H1 (cell line): ENCODE results near the gene AUH. TPM values are rescaled to one million over a fixed set of nuclear protein-coding genes. Genes with fewer than 3 reads are reported as not detected.

Experiments used
- CTCF ChIA-PET: fragments of 300-600 bp; sonication (Branson Sonifier 250); formaldehyde crosslinking; loops from one replicate; lab custom pipeline; 2021; ENCODE audit not compliant: partially characterized antibody; lab: Charles Lee
- POLR2A ChIA-PET: fragments of 300-600 bp; sonication (Branson Sonifier 250); formaldehyde crosslinking; loops from one replicate; lab custom pipeline; 2021; ENCODE audit warnings: inconsistent platforms; ENCODE audit not compliant: partially characterized antibody; lab: Charles Lee
- DNase-seq, 2 experiments: peaks; one replicate each; pipeline versions ENCODE4 v3.0.0 to v3.0.0-alpha.2; 2010 to 2022; ENCODE audit warnings: low spot score in 2 of 2, low read depth in 1 of 2, mixed read lengths in 1 of 2
- FAIRE-seq: peaks from 2 replicates; lab custom pipeline; 2011; peaks lifted over from hg19 to GRCh38; lab: Jason Lieb, UNC
- H2AFZ ChIP-seq: 2 replicates; pipeline ENCODE4 v1.8.1; 2012; ENCODE audit warnings: low read length, inconsistent platforms
- H2AK5ac ChIP-seq: 2 replicates; pipeline ENCODE4 v1.6.1; 2013; ENCODE audit warnings: low read depth, low read length
- H2BK120ac ChIP-seq: replicated peaks from 2 replicates; pipeline ENCODE3; 2013; ENCODE audit warnings: low read depth, low read length, inconsistent platforms
- H2BK12ac ChIP-seq: 2 replicates; pipeline ENCODE4 v1.6.1; 2013; ENCODE audit warnings: low read depth, low read length
- H2BK15ac ChIP-seq: 2 replicates; pipeline ENCODE4 v1.6.1; 2013; ENCODE audit warnings: low read length
- H2BK20ac ChIP-seq: 2 replicates; pipeline ENCODE4 v1.6.1; 2013; ENCODE audit warnings: low read length
- H2BK5ac ChIP-seq: 2 replicates; pipeline ENCODE4 v1.6.1; 2013; ENCODE audit warnings: low read depth, low read length
- H3K14ac ChIP-seq: 2 replicates; pipeline ENCODE4 v1.6.1; 2013; ENCODE audit warnings: inconsistent platforms; ENCODE audit not compliant: insufficient read length
- H3K18ac ChIP-seq: 2 replicates; pipeline ENCODE4 v1.6.1; 2013; ENCODE audit warnings: low read length; ENCODE audit errors: extremely low read depth
- H3K23ac ChIP-seq: 2 replicates; pipeline ENCODE4 v1.6.1; 2013; ENCODE audit warnings: inconsistent platforms; ENCODE audit not compliant: insufficient read length
- H3K23me2 ChIP-seq: 2 replicates; pipeline ENCODE4 v1.6.1; 2013; ENCODE audit warnings: low read depth, low read length
- H3K27ac ChIP-seq: 2 replicates; pipeline ENCODE4 v1.6.1; 2011; ENCODE audit warnings: low read depth, low read length, inconsistent platforms
- H3K27me3 ChIP-seq, 4 experiments: replicated peaks in 1 of 4; 1 replicate in 1 of 4; 2 replicates in 3 of 4; pipeline versions ENCODE4 v1.6.1 to v1.8.1; 2011 to 2013; ENCODE audit warnings: low read length in 3 of 4, mild to moderate bottlenecking in 3 of 4, inconsistent platforms in 2 of 4, mixed read lengths in 2 of 4, moderate library complexity in 1 of 4; ENCODE audit not compliant: control insufficient read depth in 3 of 4, insufficient read depth in 3 of 4; ENCODE audit errors: extremely low read depth in 1 of 4
- H3K36me3 ChIP-seq, 4 experiments: 2 replicates each; pipeline versions ENCODE4 v1.6.1 to v1.8.1; 2011 to 2013; ENCODE audit warnings: mild to moderate bottlenecking in 4 of 4, low read length in 3 of 4, moderate library complexity in 2 of 4, control low read depth in 1 of 4, inconsistent platforms in 1 of 4; ENCODE audit not compliant: insufficient read depth in 4 of 4, control insufficient read depth in 2 of 4
- H3K4ac ChIP-seq: replicated peaks from 2 replicates; pipeline ENCODE3; 2013; ENCODE audit warnings: low read length, low read depth, mixed read lengths, inconsistent platforms; ENCODE audit not compliant: insufficient read length
- H3K4me1 ChIP-seq, 4 experiments: replicated peaks in 1 of 4; 1 replicate in 1 of 4; 2 replicates in 3 of 4; pipeline versions ENCODE4 v1.6.1 to v1.8.1; 2011 to 2013; ENCODE audit warnings: low read length in 3 of 4, inconsistent platforms in 2 of 4, mixed read lengths in 1 of 4; ENCODE audit not compliant: insufficient read depth in 4 of 4, control insufficient read depth in 3 of 4
- H3K4me2 ChIP-seq, 2 experiments: 2 replicates each; pipeline versions ENCODE4 v1.6.1 to v1.8.1; 2011 to 2013; ENCODE audit warnings: low read depth in 2 of 2, low read length in 2 of 2, control low read depth in 1 of 2, inconsistent platforms in 1 of 2, mild to moderate bottlenecking in 1 of 2; ENCODE audit not compliant: insufficient read depth in 1 of 2
- H3K4me3 ChIP-seq, 4 experiments: fragments of 200-600, 300-600 bp in 1 of 4; sonication (generic), shearing (Covaris generic), sonication (Bioruptor Twin) in 1 of 4; 2 replicates each; pipeline versions ENCODE4 v1.5.1 to v1.8.1; 2011 to 2016; ENCODE audit warnings: low read length in 4 of 4, low read depth in 3 of 4, control low read depth in 2 of 4, inconsistent platforms in 2 of 4, mild to moderate bottlenecking in 2 of 4, mixed read lengths in 1 of 4, moderate library complexity in 1 of 4; ENCODE audit not compliant: insufficient read depth in 2 of 4; ENCODE audit errors: extremely low read depth in 1 of 4
- H3K56ac ChIP-seq: replicated peaks from 2 replicates; pipeline ENCODE3; 2013; ENCODE audit warnings: low read depth, mild to moderate bottlenecking, mixed read lengths, low read length, inconsistent platforms; ENCODE audit not compliant: insufficient read length
- H3K79me1 ChIP-seq: 2 replicates; pipeline ENCODE4 v1.6.1; 2013; ENCODE audit warnings: low read depth, low read length, control low read depth
- H3K79me2 ChIP-seq, 2 experiments: 2 replicates each; pipeline versions ENCODE4 v1.6.1 to v1.8.1; 2012 to 2013; ENCODE audit warnings: low read length in 2 of 2, mild to moderate bottlenecking in 2 of 2, inconsistent platforms in 1 of 2; ENCODE audit not compliant: insufficient read depth in 2 of 2, control insufficient read depth in 1 of 2
- H3K9ac ChIP-seq, 4 experiments: replicated peaks in 1 of 4; 1 replicate in 1 of 4; 2 replicates in 3 of 4; pipeline versions ENCODE4 v1.6.1 to v1.8.1; 2011 to 2013; ENCODE audit warnings: low read depth in 3 of 4, low read length in 3 of 4, control low read depth in 2 of 4, mild to moderate bottlenecking in 2 of 4, moderate library complexity in 2 of 4, inconsistent platforms in 1 of 4; ENCODE audit errors: extremely low read depth in 1 of 4
- H3K9me3 ChIP-seq, 2 experiments: 2 replicates each; pipeline versions ENCODE4 v1.6.1 to v1.8.1; 2012 to 2013; ENCODE audit warnings: mild to moderate bottlenecking in 2 of 2, moderate library complexity in 2 of 2, control low read depth in 1 of 2, inconsistent platforms in 1 of 2, low read depth in 1 of 2, low read length in 1 of 2, mixed read lengths in 1 of 2; ENCODE audit not compliant: insufficient read depth in 2 of 2
- H4K20me1 ChIP-seq, 2 experiments: replicated peaks in 1 of 2; 2 replicates each; pipeline versions ENCODE3 to v1.8.1; 2011 to 2013; ENCODE audit warnings: inconsistent platforms in 2 of 2, low read length in 2 of 2, mild to moderate bottlenecking in 1 of 2; ENCODE audit not compliant: insufficient read depth in 2 of 2, control insufficient read depth in 1 of 2
- H4K5ac ChIP-seq: 2 replicates; pipeline ENCODE4 v1.6.1; 2013; ENCODE audit warnings: low read length, low read depth, mixed read lengths, inconsistent platforms; ENCODE audit not compliant: insufficient read length
- H4K8ac ChIP-seq: 2 replicates; pipeline ENCODE4 v1.8.0; 2013; ENCODE audit warnings: mild to moderate bottlenecking, moderate library complexity, low read length, inconsistent platforms; ENCODE audit not compliant: insufficient read depth; ENCODE audit errors: extremely low read depth
- H4K91ac ChIP-seq: replicated peaks from 2 replicates; pipeline ENCODE3; 2013; ENCODE audit warnings: low read length, mixed read lengths, inconsistent platforms; ENCODE audit not compliant: insufficient read length
- BCL11A ChIP-seq, 2 experiments: IDR thresholded peaks; one replicate each; pipeline ENCODE4 v1.6.1; 2011; ENCODE audit warnings: low read depth in 2 of 2, low read length in 2 of 2, mild to moderate bottlenecking in 2 of 2
- POLR2AphosphoS5 ChIP-seq: IDR thresholded peaks from 2 replicates; pipeline ENCODE4 v1.6.1; 2011; ENCODE audit warnings: low read depth, low read length
- SUZ12 ChIP-seq: fragments of 200-600 bp; sonication (generic); IDR thresholded peaks from 2 replicates; pipeline ENCODE4 v1.6.1; 2012; ENCODE audit warnings: mild to moderate bottlenecking, inconsistent platforms, low read length, moderate library complexity, mixed read lengths
- TEAD4 ChIP-seq: IDR thresholded peaks from 2 replicates; pipeline ENCODE4 v1.6.1; 2012; ENCODE audit warnings: low read depth, low read length, inconsistent platforms, mixed read lengths
- polyA plus RNA-seq, 7 experiments: library from polyadenylated mRNA; depleted of rRNA in 3 of 7; stranded (reverse) in 5 of 7; unstranded in 2 of 7; fragments of >200 nt in 5 of 7; fragments of 200-250 nt in 2 of 7; gene quantifications; 1 replicate in 5 of 7; 2 replicates in 1 of 7; 4 replicates in 1 of 7; pipeline versions ENCODE4 v1.2.1 to v1.2.3, GENCODE V29; 2011 to 2013; ENCODE audit warnings: missing spikeins in 2 of 7, mixed read lengths in 2 of 7
- total RNA-seq: library from RNA; stranded (reverse); fragmentation: NEBNext Ultra II Directional; extraction: Animal tissue kit (Norgen Biotek cat#: 25700); gene quantifications from 2 replicates; pipeline ENCODE4 v1.2.1, GENCODE V29; 2021

Gene AUH
- total and polyA plus RNA-seq, 2 of the 8 experiments (the other 6 are each of a cell fraction or from before 2014, with no cell fraction given), result 5.8 to 21.9 TPM

DNA sequence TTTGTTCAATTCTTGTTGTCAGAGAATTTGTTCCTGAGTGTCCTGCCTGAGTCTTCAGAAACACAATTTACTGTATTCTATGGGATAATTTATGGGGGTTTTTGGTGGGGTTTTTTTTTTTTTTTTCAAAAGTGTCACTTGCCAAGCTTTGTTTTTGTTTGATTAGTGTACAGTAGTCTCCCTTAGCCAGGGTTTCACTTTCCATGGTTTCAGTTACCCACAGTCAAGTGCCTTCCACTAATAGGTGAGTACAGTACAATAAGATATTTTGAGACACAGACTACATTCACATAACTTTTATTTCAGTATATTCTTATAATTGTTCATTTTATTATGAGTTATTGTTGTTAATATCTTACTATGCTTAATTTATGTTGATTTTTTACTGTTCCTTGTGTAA lies 25.0 kb upstream of the AUH start:
- Histone ChIP-seq H3K4me1 (no peaks in the 10 kb centered on the region), H3K18ac (no peak overlapping the region), H3K14ac (no peak overlapping the region), H3K79me1 (no peaks in the 10 kb centered on the region), H2BK120ac (no peak overlapping the region), H2AK5ac (no peak overlapping the region), H3K79me2 (no peaks in the 10 kb centered on the region), H3K4me2 (no peak overlapping the region), H4K91ac (no peak overlapping the region), H2BK15ac (no peak overlapping the region), H3K36me3 (no peaks in the 10 kb centered on the region), H3K9ac (no peak overlapping the region), H3K56ac (no peak overlapping the region), H3K27me3 (no peaks in the 10 kb centered on the region), H3K4me3 (no peak overlapping the region), H2BK20ac (no peak overlapping the region), H3K4ac (no peak overlapping the region), H4K5ac (no peak overlapping the region), H4K8ac (no peak overlapping the region), H2BK5ac (no peak overlapping the region), H3K27ac (no peak overlapping the region), H4K20me1 (no peaks in the 10 kb centered on the region), H3K23me2 (0 out of 2 replicates have a peak, but pooled peaks cover 2% of the 10 kb centered on the region), H2AFZ (no peak overlapping the region), H3K9me3 (no peaks in the 10 kb centered on the region), H3K23ac (no peak overlapping the region), H2BK12ac (no peak overlapping the region)
- TF ChIP-seq POLR2AphosphoS5, result no peak
- no peak for TF ChIP-seq TEAD4
- no peak for TF ChIP-seq SUZ12
- no peak for TF ChIP-seq BCL11A (IDR thresholded peaks at IDR 0.05; ENCODE audit: low read depth in 2 of 2, low read length in 2 of 2)
- ChIA-PET POLR2A (no interaction called here), CTCF (interaction anchor here (0.6 kb wide), 1 partner anchor 410 kb away, joined by 3 read pairs; no protein-coding TSS in a partner anchor)
- FAIRE-seq (no peak), DNase-seq (no peak)
